SK-N-SH (cell line): ENCODE measurements around the gene FLYWCH1. TPM values are rescaled to one million over a fixed set of nuclear protein-coding genes. Genes with fewer than 3 reads are reported as not detected.
"Not testable (repeated sequence)": the region's sequence is repeated elsewhere in the genome, so short reads cannot be mapped to it uniquely, and the experiment has no call there.

Source experiments
- CTCF ChIA-PET: fragments of 300-600, 350-600 bp; formaldehyde crosslinking; extraction: SDS; loops from one replicate; lab custom pipeline; 2021; lab: Yijun Ruan, JAX
- POLR2A ChIA-PET: fragments of 350-600 bp; sonication (Branson Sonifier 250); formaldehyde crosslinking; extraction: SDS; loops from one replicate; lab custom pipeline; 2020; ENCODE audit warnings: antibody characterized with exemption, inconsistent platforms; lab: Yijun Ruan, JAX
- DNase-seq: peaks from one replicate; pipeline ENCODE4 v3.0.0; 2012
- H2AFZ ChIP-seq: fragments of 200-600 bp; sonication (generic); 2 replicates; pipeline ENCODE4 v1.8.1; 2016; ENCODE audit warnings: antibody characterized with exemption, mild to moderate bottlenecking, low read depth
- H3F3A ChIP-seq: fragments of 200-600 bp; sonication (generic); replicated peaks from 2 replicates; pipeline ENCODE3; 2016; ENCODE audit warnings: antibody characterized with exemption, mild to moderate bottlenecking; ENCODE audit not compliant: insufficient read depth
- H3K27ac ChIP-seq, 2 experiments: fragments of 200-500 bp in 1 of 2; fragments of 200-600 bp in 1 of 2; sonication (Bioruptor generic) in 1 of 2; sonication (generic), shearing (Covaris generic) in 1 of 2; 2 replicates each; pipeline versions ENCODE4 v1.5.1 to v1.6.1; 2014 to 2016; ENCODE audit warnings: low read depth in 2 of 2, inconsistent platforms in 1 of 2, low read length in 1 of 2, mild to moderate bottlenecking in 1 of 2, mixed read lengths in 1 of 2
- H3K27me3 ChIP-seq: fragments of 200-600 bp; sonication (generic), shearing (Covaris generic); 2 replicates; pipeline ENCODE4 v1.6.1; 2016; ENCODE audit warnings: mixed run types; ENCODE audit not compliant: insufficient read depth
- H3K36me3 ChIP-seq, 2 experiments: fragments of 200-500 bp in 1 of 2; fragments of 200-600 bp in 1 of 2; sonication (Bioruptor generic) in 1 of 2; sonication (generic) in 1 of 2; replicated peaks in 1 of 2; 2 replicates each; pipeline versions ENCODE3 to v1.5.1; 2014 to 2016; ENCODE audit warnings: low read length in 1 of 2, mild to moderate bottlenecking in 1 of 2; ENCODE audit not compliant: insufficient read depth in 2 of 2, control insufficient read depth in 1 of 2
- H3K4me1 ChIP-seq, 2 experiments: fragments of 200-500 bp in 1 of 2; fragments of 200-600 bp in 1 of 2; sonication (Bioruptor generic) in 1 of 2; sonication (generic), shearing (Covaris generic) in 1 of 2; 2 replicates each; pipeline versions ENCODE4 v1.5.1 to v1.6.1; 2014 to 2016; ENCODE audit warnings: low read depth in 1 of 2, low read length in 1 of 2, mixed run types in 1 of 2; ENCODE audit not compliant: insufficient read depth in 2 of 2, control insufficient read depth in 1 of 2
- H3K4me2 ChIP-seq: fragments of 200-600 bp; sonication (generic), shearing (Covaris generic); 2 replicates; pipeline ENCODE4 v1.6.1; 2017; ENCODE audit warnings: mixed run types
- H3K4me3 ChIP-seq, 2 experiments: fragments of 200-500 bp in 1 of 2; fragments of 200-600 bp in 1 of 2; sonication (Bioruptor generic) in 1 of 2; sonication (generic), shearing (Covaris generic) in 1 of 2; 2 replicates each; pipeline versions ENCODE4 v1.5.1 to v1.8.1; 2014 to 2016; ENCODE audit warnings: low read depth in 2 of 2, inconsistent platforms in 1 of 2, low read length in 1 of 2, mild to moderate bottlenecking in 1 of 2, mixed read lengths in 1 of 2, moderate library complexity in 1 of 2
- H3K79me2 ChIP-seq: fragments of 200-600 bp; sonication (generic); 2 replicates; pipeline ENCODE4 v1.8.1; 2017; ENCODE audit warnings: mild to moderate bottlenecking; ENCODE audit not compliant: insufficient read depth
- H3K9ac ChIP-seq: fragments of 200-600 bp; sonication (generic); 2 replicates; pipeline ENCODE4 v1.6.1; 2017; ENCODE audit warnings: mixed run types
- H3K9me2 ChIP-seq: fragments of 200-600 bp; sonication (generic); 2 replicates; pipeline ENCODE4 v1.6.1; 2017; ENCODE audit warnings: mixed run types
- H3K9me3 ChIP-seq: fragments of 200-600 bp; sonication (generic); 2 replicates; pipeline ENCODE4 v1.6.1; 2017; ENCODE audit warnings: mixed run types, mild to moderate bottlenecking, moderate library complexity
- H4K20me1 ChIP-seq: fragments of 200-600 bp; sonication (generic); 2 replicates; pipeline ENCODE4 v1.6.1; 2017; ENCODE audit warnings: mild to moderate bottlenecking, mixed run types; ENCODE audit not compliant: insufficient read depth
- CTCF ChIP-seq: fragments of 200-600 bp; sonication (generic); IDR thresholded peaks from 2 replicates; pipeline ENCODE4 v1.6.1; 2017; ENCODE audit warnings: antibody characterized with exemption, mild to moderate bottlenecking, moderate library complexity
- EP300 ChIP-seq, 2 experiments: IDR thresholded peaks; 2 replicates each; pipeline versions ENCODE4 v1.4.0 to v1.6.1; 2012; ENCODE audit warnings: borderline replicate concordance in 1 of 2, low read depth in 1 of 2, low read length in 1 of 2
- FOSL2 ChIP-seq: IDR thresholded peaks from 2 replicates; pipeline ENCODE4 v1.4.0; 2012; ENCODE audit warnings: low read depth, mild to moderate bottlenecking, moderate library complexity, borderline replicate concordance
- RAD21 ChIP-seq: IDR thresholded peaks from 2 replicates; pipeline ENCODE4 v1.6.1; 2012; ENCODE audit warnings: mild to moderate bottlenecking, low read length
- SMC3 ChIP-seq: IDR thresholded peaks from 2 replicates; pipeline ENCODE4 v1.6.1; 2012; ENCODE audit warnings: low read depth, low read length, improper control_type of control experiment
- WGBS: methylation state at CpG from one replicate; pipeline ENCODE4 v1.1.6; 2017; ENCODE audit warnings: low lambda C conversion rate; 5-methylcytosine and 5-hydroxymethylcytosine counted together
- polyA plus RNA-seq, 3 experiments: library from polyadenylated mRNA; depleted of rRNA; stranded (reverse); fragments of >200 nt; gene quantifications; 2 replicates each; pipeline ENCODE4 v1.2.3, GENCODE V29; 2012

FLYWCH1 gene
- polyA plus RNA-seq, 1 of the 3 experiments (the other 2 are of a cell fraction) = 30.1 TPM

- H3K36me3 ChIP-seq, H3K4me3 ChIP-seq, DNase-seq, H3K4me1 ChIP-seq, H3K79me2 ChIP-seq, H3K9me3 ChIP-seq, H3K4me2 ChIP-seq, H3K9ac ChIP-seq, H3K9me2 ChIP-seq, H3K27me3 ChIP-seq, POLR2A ChIA-PET, H4K20me1 ChIP-seq, H3K27ac ChIP-seq: not testable (repeated sequence)
- WGBS = 25% methylated on average over 15 of the region's 17 CpGs
- TF ChIP-seq RAD21 (peak; percentile 31), CTCF (peak; percentile 77), SMC3 (0 out of 2 replicates have a peak, but pooled peaks have one; percentile 15)
- Histone ChIP-seq H2AFZ (0 out of 2 replicates have a peak overlapping the region, but pooled peaks have one; percentile 74), H3F3A (peaks cover 27% of the 10 kb centered on the region)
- CTCF ChIA-PET = interaction anchor here (0.6 to 2.1 kb wide), 12 partner anchors 9 to 226 kb away, joined by 3 to 10 read pairs (median 4); no protein-coding TSS in a partner anchor
Observed at GRCh38 chr16:2907084-2907753, 4.5 kb upstream of the FLYWCH1 start.

- Histone ChIP-seq H3K4me2 (no peak overlapping the region), H3K9me3 (no peaks in the 10 kb centered on the region), H4K20me1 (no peaks in the 10 kb centered on the region), H3K4me1 (peaks cover 9 to 10% of the 10 kb centered on the region in 2 experiments; a peak in 3 of 4 replicates), H2AFZ (no peak overlapping the region), H3K27ac (no peak overlapping the region), H3K36me3 (peaks cover 4 to 11% of the 10 kb centered on the region in 2 experiments), H3K4me3 (no peak overlapping the region), H3K79me2 (peaks cover 24% of the 10 kb centered on the region), H3K27me3 (no peaks in the 10 kb centered on the region), H3K9ac (no peak overlapping the region), H3K9me2 (no peaks in the 10 kb centered on the region), H3F3A (peaks cover 26% of the 10 kb centered on the region)
- CTCF ChIA-PET = interaction anchor here (1.2 to 2.1 kb wide), 3 partner anchors 16 to 72 kb away, joined by 3 to 8 read pairs (median 4); no protein-coding TSS in a partner anchor
- TF ChIP-seq EP300 (IDR thresholded peaks at IDR 0.05; ENCODE audit: borderline replicate concordance in 1 of 2, low read depth in 1 of 2, low read length in 1 of 2) (no peak), FOSL2 (no peak)
- WGBS = 37% methylated on average over 5 of the region's 5 CpGs
- POLR2A ChIA-PET = interaction anchor here (0.8 to 3.1 kb wide), 2 partner anchors 27 to 133 kb away, joined by 3 to 12 read pairs; partner anchors contain the start of gene FLYWCH2
- DNase-seq = no peak
Observed at GRCh38 chr16:2910441-2910969, 1.2 kb upstream of the FLYWCH1 start.
